GM21360 (cell line): ENCODE results near the gene TMEM161A.
"Not testable (repeated sequence)": the region's sequence is repeated elsewhere in the genome, so short reads cannot be mapped to it uniquely, and the experiment has no call there.

Experiments
- ATAC-seq: cut with Tn5 transposase; IDR thresholded peaks from one replicate; pipeline ENCODE4 v1.9.1; 2021; ENCODE audit warnings: mild to moderate bottlenecking, moderate library complexity; ENCODE audit not compliant: unreplicated experiment

The TMEM161A gene

DNA sequence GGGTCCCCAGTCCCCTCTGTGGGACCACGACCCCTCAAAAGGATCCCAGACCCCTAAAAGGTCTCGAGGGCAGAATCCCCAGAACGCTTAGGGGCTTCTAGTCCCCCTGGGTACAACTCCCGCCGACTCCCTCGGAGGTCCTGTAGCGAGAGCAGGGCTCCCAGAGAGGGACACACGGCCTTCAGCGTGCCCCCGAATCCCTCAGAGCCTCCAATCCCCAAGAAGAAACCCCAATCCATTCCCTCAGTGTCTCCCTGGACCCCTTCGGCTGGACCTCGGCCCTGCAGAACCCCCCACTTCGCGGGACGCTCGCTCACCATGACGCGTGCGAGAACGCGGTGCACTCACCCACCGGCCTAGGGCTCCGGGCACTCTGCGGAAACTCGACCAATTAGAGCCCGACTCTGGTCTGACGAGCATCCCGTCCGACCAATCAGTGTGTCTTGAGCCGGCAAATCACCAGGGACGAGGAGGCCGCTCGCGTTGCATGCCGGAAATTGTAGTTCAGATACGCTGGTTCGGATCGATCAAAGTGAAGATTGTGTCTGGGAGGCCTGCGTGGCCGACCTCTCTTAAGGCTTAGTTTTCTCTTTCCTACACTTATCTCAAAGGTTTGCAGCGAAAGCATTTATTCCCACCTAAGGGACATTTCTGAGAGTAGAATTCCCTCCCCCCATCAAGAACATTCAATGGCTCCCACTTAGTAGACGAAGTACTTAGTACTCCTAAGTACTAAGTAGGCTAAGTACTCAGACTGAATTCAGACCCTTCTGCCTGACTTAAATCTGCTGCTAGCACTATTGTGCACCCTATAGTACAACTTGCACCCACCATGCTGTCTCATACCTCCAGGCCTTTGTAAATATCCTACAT, at the start of gene TMEM161A:
TSS of gene TMEM161A (minus strand) at position 370 of the 873 bp plus-strand sequence. CDS start at position 320, 50 bp downstream.
- peak; percentile 95 for ATAC-seq

DNA sequence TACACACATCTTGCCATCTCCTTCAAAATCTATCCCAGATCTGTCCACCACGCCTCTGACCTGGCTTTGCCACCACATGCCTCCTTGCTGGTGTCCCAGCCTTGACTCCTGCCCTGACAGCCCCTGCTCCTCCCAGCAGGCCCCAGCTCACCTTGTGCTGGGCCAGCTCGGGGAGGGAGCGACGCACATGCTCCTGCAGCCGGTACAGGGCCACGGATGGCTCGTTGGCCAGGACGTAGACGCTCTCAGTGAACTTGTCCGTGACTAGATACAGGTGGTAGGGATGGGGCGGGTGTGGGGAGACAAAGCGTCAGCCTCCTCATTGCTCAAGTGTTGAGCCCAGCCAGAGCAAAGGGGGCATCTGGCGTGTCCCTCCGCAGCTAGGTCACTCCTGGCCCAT, 48.5 kb upstream of the TMEM161A start:
- no peak for ATAC-seq

DNA sequence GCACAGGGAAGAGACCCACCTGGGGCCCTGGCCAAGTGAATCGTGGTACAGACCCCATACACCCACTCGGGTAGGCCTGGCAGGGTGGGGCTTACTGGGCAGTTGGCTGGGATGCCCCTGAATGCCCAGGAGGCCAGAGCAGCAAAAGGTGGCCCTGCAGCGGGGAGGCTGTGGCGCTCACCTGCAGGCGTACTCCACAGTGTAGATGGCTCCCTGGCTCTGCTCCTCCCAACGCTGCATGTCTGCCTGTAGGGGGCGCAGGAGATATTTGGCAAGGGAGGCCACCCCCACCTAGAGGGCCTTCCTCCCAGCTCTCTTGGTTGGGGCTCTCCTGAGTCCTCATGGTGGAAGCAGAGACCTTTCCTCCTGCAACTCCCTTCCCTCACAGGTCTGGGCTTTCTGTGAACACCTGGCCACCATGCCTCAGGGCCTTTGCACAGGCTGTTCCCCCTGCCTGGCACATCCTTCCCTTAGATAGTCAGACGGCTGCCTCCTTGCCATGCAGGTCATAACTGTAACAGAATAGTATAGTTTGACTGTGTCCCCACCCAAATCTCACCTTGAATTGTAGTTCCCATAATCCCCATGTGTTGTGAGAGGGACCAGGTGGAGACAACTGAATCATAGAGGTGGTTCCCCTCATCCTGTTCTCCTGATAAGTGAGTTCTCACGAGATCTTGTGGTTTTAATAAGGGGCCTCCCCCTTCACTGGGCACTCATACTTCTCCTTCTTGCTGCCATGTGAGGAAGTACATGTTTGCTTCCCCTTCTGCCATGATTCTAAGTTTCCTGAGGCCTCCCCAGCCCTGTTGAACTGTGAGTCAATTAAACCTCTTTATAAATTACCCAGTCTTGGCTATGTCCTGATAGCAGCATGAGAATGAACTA, 47.8 kb upstream of the TMEM161A start:
- ATAC-seq = no peak

DNA sequence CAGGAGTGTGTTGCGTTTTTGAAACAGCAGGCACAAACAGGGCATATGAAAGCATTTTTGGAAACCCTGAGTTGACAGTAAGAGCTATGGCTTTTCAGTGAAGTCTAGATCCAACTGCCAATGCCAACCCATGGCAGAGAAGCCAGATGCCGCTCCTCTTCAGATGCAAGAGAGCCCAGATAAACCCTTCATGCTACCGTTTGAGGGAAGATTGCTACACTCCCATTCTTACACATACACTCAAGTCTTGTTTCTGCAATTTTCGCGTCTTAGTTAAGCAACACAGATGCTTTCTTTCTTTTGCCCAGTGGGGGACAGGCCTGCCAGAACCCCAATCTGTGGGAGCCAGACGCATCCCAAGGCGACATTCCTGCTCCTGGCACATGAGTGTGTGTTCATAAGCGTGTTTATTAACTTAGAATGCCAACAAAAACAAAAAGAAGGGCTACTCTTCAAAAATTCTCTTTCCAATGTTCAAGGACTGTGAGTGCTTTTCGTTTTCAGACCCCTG, 43.3 kb upstream of the TMEM161A start:
- ATAC-seq = no peak

DNA sequence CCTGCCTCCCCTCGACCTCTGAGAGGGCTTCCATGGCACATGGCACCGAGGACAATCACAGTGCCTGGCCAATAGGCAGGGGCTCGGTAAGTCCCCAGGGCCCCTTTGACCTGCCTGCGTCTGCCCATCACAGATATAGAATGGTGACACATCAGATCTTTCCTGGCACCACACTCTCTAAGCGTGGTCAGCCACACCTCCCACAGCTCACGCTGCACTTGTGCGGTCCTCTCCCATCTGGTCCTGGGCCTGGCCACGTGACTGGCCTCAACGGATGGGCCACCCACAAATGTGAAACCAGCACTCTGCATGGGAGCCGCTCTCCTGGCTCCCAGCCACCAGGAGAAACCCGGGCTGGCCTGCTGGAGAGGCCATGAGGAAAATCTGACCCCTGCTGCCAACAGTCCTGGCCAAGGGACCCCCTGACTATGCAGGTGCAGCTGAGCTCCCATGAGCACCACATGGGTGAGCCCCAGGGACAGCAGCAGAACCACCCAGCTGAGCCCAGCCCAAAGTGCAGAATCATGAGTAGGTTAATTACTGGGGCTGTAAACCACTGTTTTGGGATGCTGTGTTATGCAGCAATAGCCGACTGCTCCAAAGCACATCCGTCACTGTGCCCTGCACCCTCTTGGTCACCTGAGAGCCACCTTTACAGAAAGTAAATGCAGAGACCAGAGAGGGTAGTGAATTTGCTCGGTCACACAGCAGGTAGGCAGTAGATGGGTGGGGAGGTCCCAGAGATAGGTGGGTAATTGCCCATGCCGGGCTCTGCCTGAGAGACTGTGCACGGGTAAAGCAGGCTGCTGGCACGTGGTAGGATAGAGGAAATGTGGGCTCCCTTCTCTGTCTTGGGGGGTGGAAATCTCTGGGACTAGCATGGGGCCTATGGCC, 41.5 kb upstream of the TMEM161A start:
- ATAC-seq = no peak

DNA sequence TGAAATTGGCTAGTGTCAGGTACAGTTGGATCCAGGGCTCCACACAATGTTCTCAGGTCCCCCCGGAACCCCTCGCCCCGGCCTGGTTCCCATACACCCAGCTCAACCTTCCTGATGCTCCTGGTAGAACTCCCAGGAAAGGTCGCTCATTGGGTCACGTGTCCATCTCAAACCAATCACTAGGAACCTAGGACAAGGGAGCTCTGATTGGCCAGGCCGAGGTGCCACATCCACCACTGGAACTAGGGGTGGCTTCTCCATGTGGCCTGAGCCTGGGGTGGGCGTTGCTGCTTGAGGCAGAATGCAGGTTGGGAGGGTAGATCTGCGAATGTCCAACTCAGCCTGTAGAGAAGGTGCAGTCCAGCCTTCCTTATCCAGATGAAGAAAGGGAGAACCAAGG, 38.7 kb upstream of the TMEM161A start:
- ATAC-seq = no peak

DNA sequence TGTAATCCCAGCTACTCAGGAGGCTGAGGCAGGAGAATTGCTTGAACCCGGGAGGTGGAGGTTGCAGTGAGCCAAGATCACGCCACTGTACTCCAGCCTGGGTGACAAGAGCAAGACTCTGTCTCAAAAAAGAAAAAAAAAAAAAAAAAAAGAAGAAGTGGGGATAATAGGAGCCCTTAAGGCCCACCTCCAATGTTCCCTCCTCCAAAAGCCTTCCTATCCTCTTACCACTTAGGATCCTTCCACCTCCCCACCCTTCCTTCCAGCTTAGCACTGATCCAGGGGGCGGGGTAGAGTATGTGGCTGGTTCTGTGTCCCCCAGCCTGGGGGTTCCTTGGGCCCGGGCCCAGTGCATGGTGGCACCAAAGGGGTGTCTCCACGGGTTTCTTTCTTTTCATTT, 35.0 kb upstream of the TMEM161A start:
- not testable (repeated sequence) for ATAC-seq

DNA sequence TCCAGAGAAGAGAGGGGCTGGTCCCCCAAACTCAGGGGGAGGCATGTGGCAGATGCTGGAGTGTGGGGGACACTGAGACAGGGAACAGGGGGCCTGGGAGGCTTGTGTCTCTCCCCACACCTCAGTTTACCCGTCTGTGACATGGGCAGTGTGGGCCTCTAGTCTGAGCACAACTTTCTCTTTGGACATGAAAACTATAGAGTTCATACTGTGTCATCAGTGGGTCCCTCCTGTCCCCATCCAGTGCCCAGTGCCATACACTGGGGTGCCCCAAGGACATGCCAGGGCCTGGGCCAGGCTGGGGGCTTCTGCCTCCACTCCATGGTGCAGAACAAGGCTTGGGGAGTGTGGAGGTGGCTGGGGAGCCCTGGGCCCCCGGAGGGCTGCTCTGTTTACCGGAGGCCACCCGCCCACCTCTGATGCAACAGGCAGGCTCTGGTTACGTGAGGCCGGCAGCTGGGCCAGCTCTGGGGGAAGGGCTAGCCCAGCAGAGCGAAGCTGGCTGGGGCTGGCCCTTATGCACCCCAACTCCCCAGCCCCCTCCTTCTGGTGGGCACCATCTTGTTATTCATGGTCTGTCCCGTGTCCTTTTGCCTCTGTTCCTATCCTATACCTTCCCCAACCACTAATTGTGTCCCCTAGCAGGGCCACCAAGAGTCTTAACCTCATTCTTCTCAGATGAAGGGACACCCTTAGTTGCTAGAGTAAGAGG, 33.7 kb upstream of the TMEM161A start:
- ATAC-seq = no peak

DNA sequence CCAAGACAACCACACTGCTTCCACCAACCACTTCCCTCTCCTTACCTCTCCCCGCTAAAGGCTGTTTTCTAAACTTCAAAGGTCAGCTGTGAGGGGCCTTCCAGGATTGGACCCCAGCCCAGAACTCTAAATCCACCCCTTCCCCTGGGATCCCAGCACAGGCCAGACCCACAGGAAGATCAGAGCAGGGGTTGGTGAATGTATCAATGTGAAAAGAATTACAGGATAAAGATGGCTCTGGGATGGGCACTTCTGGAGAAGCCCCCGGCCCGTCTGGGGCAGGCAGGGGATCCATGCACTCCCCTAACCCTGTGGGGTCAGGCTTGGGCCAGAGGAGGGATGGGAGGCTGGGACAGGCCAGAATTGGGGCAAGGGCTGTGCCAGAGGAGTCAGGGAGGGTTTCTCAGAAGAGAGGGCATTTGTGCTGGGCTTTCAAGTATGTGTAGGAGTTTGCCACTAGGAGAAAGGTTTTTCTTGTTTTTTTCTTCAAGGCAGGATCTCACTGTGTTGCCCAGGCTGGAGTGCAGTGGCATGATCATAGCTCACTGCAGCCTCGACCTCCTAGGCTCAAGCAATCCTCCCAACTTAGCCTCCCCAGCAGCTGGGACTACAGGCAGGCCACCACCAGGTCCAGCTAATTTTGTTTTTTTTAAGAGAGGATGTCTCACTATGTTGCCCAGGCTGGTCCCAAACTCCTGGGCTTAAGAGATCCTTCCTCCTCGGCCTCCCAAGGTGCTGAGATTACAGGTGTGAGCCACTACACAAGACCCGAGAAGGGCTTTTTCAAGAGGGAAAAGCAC, 32.8 kb upstream of the TMEM161A start:
- no peak for ATAC-seq

DNA sequence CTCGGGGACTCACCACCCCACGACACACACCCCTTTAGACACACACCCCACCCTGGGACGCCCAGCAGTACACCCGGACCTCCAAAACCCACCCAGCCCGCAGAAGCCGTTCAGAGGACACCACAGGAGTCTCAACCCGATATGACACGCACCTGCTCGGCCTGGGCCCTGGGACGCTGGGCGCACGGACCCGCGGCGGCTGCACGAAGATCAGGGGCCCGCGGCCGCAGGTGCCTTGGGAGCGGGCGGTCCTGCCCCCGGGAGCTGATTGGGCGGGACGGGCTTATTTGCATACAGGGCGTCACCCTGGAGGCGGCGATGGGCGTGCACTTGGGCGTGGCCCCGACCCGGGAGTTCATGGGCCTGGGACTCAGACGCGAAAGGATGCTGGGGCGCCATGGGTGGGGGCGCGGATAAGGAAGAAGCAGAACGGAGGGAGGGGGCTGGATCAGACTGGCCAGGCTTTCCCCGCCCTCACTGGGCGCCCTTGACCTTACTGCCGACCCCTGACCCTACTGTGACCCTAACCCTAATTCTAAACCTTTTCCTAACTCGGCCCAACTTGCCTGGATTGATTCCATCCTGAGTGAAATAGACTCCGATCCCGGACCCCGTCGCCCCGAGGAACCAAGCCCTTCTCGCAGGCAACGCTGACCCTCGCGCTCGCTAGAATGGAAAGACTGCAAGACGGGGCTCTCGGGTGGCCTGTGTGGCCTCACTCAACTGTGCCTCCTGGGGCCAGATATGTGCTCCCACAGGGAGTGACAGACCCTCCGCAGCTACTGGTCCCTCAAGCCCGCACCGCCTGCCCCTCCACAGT, 32.0 kb upstream of the TMEM161A start, which contains the start of gene MEF2B:
TSS of gene MEF2B (minus strand) at position 211 of the 820 bp plus-strand sequence. CDS start 19,528 bp downstream, outside the sequence.
- ATAC-seq = peak; percentile 77

DNA sequence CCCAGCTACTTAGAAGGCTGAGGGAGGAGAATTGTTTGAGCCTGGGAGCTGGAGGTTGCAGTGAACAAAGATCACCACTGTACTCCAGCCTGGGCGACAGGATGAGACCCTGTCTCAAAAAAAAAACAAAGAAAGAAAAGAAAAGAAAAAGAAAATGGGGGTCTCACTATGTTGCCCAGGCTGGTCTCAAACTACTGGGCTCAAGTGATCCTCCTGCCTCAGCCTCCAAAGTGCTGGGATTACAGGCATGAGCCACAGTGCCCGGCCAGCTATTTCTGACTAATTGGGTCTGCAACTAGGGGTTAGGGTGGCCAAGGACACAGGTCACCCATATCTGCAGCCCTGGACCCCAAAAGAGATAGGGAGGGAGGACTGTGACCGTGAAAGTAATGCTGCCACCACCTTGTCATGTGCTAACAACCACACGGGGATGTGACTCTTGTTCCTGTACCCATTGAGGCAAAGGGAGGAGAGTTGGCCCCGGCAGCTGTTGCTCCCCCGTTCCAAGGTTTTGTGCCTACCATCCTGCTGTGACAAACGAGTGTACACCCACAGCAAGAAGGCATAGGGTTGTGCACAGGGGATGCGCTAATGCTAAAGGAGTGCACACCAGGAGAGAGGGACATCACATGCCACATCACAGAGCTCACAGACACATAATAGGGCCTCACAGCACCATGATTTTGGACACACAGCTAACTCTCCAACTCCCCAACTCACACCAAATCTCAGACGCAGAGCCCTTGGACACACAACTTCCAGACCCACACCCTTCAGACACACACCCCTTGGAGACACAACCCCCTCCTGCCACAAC, 31.2 kb upstream of the TMEM161A start:
- ATAC-seq = no peak

DNA sequence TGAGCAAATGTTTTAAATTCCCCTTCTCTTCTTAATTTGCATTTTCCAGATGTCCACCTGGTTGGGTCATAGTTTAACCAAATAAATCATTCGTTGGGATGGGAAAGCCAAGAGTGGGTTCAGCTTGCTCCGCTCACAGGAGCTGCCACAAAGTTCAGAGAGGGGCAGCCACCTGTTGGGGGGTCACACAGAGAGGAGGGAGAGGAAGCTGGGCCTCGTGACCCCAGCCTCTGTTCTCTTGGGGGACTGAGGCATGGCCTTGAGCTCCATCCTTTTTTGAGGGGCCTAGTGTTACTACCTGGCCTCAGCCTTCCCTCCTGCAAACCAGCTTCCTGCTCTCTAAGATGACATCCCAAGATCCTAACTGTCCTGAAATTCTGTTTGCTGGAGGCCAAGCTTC, 29.3 kb upstream of the TMEM161A start:
- ATAC-seq = no peak

DNA sequence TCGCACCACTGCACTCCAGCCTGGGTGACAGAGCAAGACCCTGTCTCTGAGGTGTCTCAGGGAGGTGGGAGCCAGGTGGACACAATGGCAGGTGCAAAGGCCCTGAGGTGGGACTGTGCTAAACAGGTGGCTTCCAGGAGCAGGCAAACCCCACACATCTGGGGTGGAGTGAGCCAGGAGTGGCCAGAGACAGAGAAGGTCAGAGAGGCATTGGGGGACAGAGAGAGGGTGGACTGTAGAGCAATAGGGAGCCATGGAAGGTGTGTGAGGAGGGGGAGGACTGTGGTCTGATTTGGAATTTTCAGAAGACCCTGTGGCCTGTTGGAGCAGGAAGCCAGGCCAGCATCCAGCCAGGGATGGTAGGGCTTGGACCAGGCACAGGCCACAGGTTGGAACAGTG, 27.1 kb upstream of the TMEM161A start:
- ATAC-seq = no peak

DNA sequence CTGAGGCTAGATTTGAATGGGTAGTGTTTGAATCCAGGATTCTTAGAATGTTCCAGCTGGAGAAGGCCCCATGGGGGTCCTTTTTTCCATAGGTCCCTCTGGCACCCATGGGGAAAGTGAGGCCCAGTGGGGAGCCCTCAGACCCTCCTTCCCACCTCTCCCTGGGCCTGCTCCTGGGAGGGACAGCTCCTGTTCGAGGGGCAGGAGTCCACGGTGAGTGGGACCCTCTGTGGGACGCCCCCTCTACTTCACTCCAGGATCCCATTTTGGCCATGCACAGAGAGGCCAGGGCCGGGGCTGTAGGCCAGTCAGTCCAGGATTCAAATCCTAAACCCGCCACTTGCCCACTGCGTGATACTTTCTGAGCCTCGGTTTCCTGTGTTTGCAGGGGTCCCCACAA, 24.2 kb upstream of the TMEM161A start:
- no peak for ATAC-seq

DNA sequence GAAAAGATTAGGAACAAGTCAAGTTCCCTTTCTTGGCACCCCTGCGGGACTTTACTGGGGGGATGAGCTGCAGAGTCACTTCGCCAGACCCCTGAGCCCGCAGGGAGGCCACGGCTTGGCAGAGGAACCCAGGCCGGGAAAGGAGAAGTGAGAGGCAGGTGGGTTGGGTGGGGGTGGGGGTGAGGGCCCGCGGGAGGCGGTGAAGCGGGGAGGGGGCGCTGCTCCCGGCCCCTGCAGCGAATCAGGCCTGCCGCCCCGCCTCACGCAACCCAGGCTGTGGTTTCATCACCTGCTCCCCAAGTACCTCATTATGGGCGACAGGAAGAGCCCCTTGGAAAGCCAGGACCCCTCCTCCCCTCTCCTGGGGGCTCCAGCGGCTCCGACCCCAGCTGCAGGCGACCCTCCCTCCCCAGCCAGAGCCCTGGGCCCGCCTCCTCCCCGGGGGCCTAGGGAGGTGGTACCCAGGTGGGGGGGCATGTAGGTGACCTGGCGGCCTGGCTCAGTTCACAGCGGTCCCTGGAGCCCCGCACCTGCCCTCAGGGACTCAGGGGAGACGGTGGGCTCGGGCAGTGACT, 22.3 kb upstream of the TMEM161A start:
- no peak for ATAC-seq

DNA sequence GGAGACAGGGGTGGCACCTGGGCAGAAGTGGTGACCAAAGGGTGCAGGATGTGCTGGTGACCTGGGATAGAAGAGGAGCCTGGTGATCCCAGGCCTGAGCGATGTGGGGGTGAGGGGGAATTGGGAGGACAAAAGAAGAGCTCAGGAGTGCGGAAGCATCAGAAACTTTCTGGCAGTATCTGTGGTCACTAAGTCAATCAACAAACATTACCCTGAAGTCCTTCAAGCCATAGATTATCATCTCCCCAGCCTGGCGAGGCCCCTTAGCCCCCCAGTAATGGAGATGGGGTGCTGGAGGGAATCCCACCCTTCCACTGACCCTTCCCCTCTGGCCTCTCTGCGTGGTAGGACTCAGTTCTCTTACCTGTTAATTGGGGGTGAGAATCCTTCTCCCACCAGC, 21.3 kb upstream of the TMEM161A start:
- ATAC-seq = no peak

DNA sequence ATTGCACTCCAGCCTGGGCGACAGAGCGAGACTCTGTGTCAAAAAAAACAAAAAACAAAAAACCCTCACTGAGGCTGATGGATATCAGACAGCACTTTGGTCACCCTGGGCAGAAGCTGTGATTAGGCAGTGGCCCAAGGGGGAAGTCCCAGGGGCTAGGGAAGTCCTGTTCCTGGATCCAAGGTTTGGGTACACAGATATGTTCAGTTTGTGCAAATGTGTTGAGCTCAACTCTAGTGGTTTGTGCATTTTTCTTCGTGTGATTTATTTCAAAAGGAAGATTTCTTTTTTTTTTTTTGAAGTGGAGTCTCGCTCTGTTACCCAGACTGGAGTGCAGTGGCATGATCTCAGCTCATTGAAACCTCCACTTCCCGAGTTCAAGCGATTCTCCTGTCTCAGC, 19.5 kb upstream of the TMEM161A start:
- ATAC-seq = no peak
